ENCODE data around the gene TEF.

TEF gene

DNA sequence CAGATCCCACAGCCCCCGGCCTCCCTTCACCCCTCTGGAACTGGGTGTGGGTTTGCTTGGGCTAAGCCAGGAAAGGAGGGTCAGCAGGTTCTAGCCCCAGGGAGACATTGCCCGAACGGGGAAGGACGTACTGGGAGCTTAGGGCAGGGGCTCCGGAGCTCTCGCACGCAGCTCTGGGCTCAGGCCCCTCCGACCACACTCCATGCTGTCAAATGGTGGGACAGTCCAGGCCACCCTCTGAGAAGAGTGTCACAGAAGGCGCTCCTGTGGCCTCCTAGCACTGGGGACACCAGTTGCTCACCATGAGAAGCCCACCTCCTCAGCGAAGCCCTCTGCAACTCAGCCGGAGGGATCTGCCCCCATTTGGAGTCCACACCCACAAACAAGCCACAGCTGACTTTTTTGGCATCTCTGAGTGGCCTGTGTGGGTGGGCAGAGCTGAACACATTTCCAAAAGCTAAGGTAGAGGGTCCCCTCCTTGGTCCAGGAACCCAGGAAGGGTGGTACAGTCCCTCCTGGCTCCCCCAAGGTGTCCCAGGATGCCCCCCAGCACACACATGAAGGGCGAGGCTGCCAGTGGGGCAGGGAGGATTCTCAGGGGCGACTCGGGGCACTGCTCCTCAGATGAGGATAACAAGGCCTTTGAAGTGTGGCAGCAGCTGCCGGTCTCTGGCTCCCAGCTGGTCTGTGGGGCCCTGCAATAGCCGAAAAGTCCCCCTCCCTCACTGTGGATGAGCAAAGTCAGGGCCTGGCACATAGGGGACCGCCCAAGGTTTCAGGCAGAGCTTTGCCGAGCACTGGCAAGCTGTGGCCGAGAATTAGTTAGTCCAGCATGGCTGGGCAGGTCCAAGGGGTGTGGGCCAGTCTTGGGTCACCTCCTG is 13.0 kb upstream of the TEF start:
- FAIRE-seq (no peak), DNase-seq (ENCODE audit: insufficient read length, low spot score) (no peak)
- TF ChIP-seq POLR2A (IDR thresholded peaks at IDR 0.05; ENCODE audit: low read depth, low read length) (no peak), POLR2AphosphoS5 (IDR thresholded peaks at IDR 0.05; ENCODE audit: low read depth, low read length) (no peak), POU2F2 (IDR thresholded peaks at IDR 0.05; ENCODE audit: low read depth, low read length) (no peak), SPI1 (IDR thresholded peaks at IDR 0.05; ENCODE audit: low read depth, low read length) (no peak)

DNA sequence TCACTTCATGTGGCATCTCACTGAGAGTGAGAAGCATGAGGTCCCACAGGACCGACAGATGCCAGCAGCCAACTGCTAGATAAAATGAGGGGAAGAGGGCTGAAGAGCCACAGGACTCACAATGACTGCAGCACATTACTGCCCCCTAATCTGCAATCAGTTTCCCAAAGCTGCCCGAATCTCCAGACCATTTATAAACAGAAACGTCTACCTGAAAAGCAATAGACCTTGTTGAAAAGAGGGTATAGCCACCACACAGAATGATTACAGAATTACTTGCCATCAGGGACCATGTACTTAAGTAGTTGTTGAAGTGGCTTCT is 12.4 kb upstream of the TEF start:
- DNase-seq (ENCODE audit: insufficient read length, low spot score) (no peak), FAIRE-seq (no peak)
- no peak for TF ChIP-seq POLR2AphosphoS5 (IDR thresholded peaks at IDR 0.05; ENCODE audit: low read depth, low read length)
- no peak for TF ChIP-seq SPI1 (IDR thresholded peaks at IDR 0.05; ENCODE audit: low read depth, low read length)
- TF ChIP-seq POU2F2 (IDR thresholded peaks at IDR 0.05; ENCODE audit: low read depth, low read length), result no peak
- TF ChIP-seq PAX5 (IDR thresholded peaks at IDR 0.05; ENCODE audit: insufficient read depth, low read length, severe bottlenecking), result no peak
- no peak for TF ChIP-seq POLR2A (IDR thresholded peaks at IDR 0.05; ENCODE audit: low read depth, low read length)
- TF ChIP-seq TAF1 (IDR thresholded peaks at IDR 0.05; ENCODE audit: low read depth, low read length), result no peak

- DNase-seq (ENCODE audit: insufficient read length, low spot score) (no peak), FAIRE-seq (no peak)
- TF ChIP-seq POLR2A (IDR thresholded peaks at IDR 0.05; ENCODE audit: low read depth, low read length) (no peak), SPI1 (IDR thresholded peaks at IDR 0.05; ENCODE audit: low read depth, low read length) (no peak), POLR2AphosphoS5 (IDR thresholded peaks at IDR 0.05; ENCODE audit: low read depth, low read length) (no peak), PAX5 (IDR thresholded peaks at IDR 0.05; ENCODE audit: insufficient read depth, low read length, severe bottlenecking) (no peak), TAF1 (IDR thresholded peaks at IDR 0.05; ENCODE audit: low read depth, low read length) (no peak), POU2F2 (IDR thresholded peaks at IDR 0.05; ENCODE audit: low read depth, low read length) (no peak)
Measured at GRCh38 chr22:41369837-41370236, 11.9 kb upstream of the TEF start.

DNA sequence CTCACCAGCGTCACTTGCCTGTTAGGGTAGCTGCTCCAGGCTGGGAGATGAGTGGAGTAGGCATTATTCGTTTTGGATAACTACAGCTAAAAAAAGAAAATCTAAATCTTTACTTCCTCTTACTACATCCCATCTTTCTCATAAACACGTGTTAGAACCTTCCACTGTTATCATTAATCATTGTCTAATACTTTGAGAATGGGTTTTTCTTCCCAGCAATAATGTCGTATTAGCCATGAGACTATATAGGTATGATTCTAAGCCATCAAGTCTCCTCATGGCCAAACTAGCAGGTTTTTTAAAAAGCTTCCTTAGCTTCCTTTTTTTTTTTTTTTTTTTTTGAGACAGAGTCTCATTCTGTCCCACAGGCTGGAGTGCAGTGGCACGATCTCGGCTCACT is 3.9 kb upstream of the TEF start:
- no peak for DNase-seq (ENCODE audit: insufficient read length, low spot score)
- TF ChIP-seq POLR2A (IDR thresholded peaks at IDR 0.05; ENCODE audit: low read depth, low read length) (no peak), PAX5 (IDR thresholded peaks at IDR 0.05; ENCODE audit: insufficient read depth, low read length, severe bottlenecking) (no peak), POU2F2 (IDR thresholded peaks at IDR 0.05; ENCODE audit: low read depth, low read length) (no peak), SPI1 (IDR thresholded peaks at IDR 0.05; ENCODE audit: low read depth, low read length) (no peak), TAF1 (IDR thresholded peaks at IDR 0.05; ENCODE audit: low read depth, low read length) (no peak), POLR2AphosphoS5 (IDR thresholded peaks at IDR 0.05; ENCODE audit: low read depth, low read length) (no peak)
- no peak for FAIRE-seq

DNA sequence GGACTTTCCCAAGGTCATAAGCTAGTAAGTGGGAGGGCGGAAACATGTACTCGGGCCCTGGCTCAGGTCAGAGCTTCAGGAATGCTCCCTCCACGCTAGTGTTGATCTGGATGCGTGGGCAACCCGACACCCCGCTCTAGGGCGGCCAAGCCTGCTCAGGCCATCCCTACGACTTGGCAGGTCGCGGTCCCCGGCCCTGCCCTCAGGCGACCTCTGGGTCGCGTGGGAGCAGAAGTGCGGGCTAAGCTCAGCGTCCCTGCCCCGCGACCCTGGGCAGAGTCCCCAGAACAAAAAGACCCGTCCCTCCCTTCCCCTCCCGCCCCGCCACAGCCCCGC is 781 bp upstream of the TEF start:
- FAIRE-seq (no peak), DNase-seq (ENCODE audit: insufficient read length, low spot score) (no peak)
- TF ChIP-seq POU2F2 (IDR thresholded peaks at IDR 0.05; ENCODE audit: low read depth, low read length) (no peak), POLR2AphosphoS5 (IDR thresholded peaks at IDR 0.05; ENCODE audit: low read depth, low read length) (0 out of 2 replicates have a peak, but pooled peaks have one; percentile 36), TAF1 (IDR thresholded peaks at IDR 0.05; ENCODE audit: low read depth, low read length) (no peak)

DNA sequence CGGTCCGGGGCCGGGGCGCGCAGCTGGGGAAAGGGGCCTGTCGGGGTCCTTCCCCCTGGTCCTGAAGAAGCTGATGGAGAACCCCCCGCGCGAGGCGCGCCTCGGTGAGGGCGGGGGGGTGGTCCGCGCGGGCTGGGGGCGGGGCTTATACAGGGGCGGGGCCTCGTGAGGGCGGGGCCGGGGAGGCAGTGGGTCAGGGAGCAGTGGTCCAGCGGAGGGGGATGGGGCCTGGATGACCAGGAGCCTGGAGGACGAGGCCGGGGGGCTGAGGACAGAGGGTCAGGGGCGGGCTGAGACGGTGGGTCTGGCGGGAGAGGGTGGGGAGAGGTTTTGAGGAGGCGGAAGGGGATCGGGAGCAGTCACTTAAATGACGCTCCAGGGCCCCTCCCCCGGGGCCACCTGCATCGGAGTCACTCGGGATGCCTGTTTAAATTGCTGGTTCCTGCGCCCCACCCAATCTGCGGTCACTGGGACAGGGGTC is 396 bp downstream of the TEF start:
- DNase-seq (ENCODE audit: insufficient read length, low spot score) (peak; percentile 80), FAIRE-seq (no peak)
- TF ChIP-seq POLR2A (IDR thresholded peaks at IDR 0.05; ENCODE audit: low read depth, low read length) (no peak), POLR2AphosphoS5 (IDR thresholded peaks at IDR 0.05; ENCODE audit: low read depth, low read length) (no peak), PAX5 (IDR thresholded peaks at IDR 0.05; ENCODE audit: insufficient read depth, low read length, severe bottlenecking) (no peak), POU2F2 (IDR thresholded peaks at IDR 0.05; ENCODE audit: low read depth, low read length) (no peak), SPI1 (IDR thresholded peaks at IDR 0.05; ENCODE audit: low read depth, low read length) (no peak)

DNA sequence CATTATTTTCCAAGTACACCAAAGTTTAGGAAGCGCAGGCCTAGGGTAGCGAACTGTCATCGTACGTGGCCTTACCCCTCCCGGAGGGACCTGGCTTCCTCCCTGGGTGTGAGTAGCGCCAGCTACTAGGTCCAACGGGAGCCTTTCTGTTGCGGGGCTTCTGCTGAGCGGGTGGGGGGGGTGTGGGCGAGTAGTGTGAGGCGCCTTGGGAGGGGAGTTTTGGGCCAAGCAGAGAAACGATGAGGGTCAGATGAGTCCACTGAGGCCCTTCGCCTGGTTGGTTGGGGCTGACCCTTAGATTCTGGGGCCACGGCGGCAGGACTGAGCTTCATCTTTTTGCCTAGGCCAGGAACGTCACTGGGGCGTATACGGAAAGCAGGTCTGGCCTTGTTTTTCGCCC is 868 bp downstream of the TEF start:
- TF ChIP-seq POLR2AphosphoS5 (IDR thresholded peaks at IDR 0.05; ENCODE audit: low read depth, low read length), result no peak
- DNase-seq (ENCODE audit: insufficient read length, low spot score), result no peak
- FAIRE-seq, result no peak

GRCh38 chr22:41383085-41383484 is 1.3 kb downstream of the TEF start:
- TF ChIP-seq SPI1 (IDR thresholded peaks at IDR 0.05; ENCODE audit: low read depth, low read length) (no peak), PAX5 (IDR thresholded peaks at IDR 0.05; ENCODE audit: insufficient read depth, low read length, severe bottlenecking) (no peak), TAF1 (IDR thresholded peaks at IDR 0.05; ENCODE audit: low read depth, low read length) (no peak), POU2F2 (IDR thresholded peaks at IDR 0.05; ENCODE audit: low read depth, low read length) (no peak), POLR2AphosphoS5 (IDR thresholded peaks at IDR 0.05; ENCODE audit: low read depth, low read length) (no peak), POLR2A (IDR thresholded peaks at IDR 0.05; ENCODE audit: low read depth, low read length) (no peak)
- no peak for DNase-seq (ENCODE audit: insufficient read length, low spot score)
- no peak for FAIRE-seq

DNA sequence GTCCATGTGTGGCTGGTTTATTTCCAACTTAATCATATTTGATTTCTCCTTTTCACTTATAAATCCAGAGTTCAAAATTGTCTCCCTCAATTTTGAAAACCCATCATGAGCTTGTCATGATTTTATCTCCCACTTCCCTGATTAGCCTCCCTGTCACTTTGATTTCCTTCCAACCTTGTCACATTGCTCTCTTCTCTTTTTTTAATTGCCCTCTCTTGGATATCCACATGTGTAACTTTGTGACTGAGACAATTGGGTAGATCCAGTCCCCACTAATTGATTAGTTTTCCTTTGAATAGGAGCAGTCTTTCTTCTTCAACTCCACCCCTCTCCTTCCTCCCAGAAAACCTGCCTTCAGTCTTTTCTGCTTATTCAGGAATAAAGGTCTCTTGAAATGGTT is 2.4 kb downstream of the TEF start:
- DNase-seq (ENCODE audit: insufficient read length, low spot score) (no peak), FAIRE-seq (no peak)
- no peak for TF ChIP-seq SPI1 (IDR thresholded peaks at IDR 0.05; ENCODE audit: low read depth, low read length)
- TF ChIP-seq TAF1 (IDR thresholded peaks at IDR 0.05; ENCODE audit: low read depth, low read length), result no peak
- no peak for TF ChIP-seq PAX5 (IDR thresholded peaks at IDR 0.05; ENCODE audit: insufficient read depth, low read length, severe bottlenecking)
- TF ChIP-seq POU2F2 (IDR thresholded peaks at IDR 0.05; ENCODE audit: low read depth, low read length), result no peak
- no peak for TF ChIP-seq POLR2A (IDR thresholded peaks at IDR 0.05; ENCODE audit: low read depth, low read length)
- no peak for TF ChIP-seq POLR2AphosphoS5 (IDR thresholded peaks at IDR 0.05; ENCODE audit: low read depth, low read length)

DNA sequence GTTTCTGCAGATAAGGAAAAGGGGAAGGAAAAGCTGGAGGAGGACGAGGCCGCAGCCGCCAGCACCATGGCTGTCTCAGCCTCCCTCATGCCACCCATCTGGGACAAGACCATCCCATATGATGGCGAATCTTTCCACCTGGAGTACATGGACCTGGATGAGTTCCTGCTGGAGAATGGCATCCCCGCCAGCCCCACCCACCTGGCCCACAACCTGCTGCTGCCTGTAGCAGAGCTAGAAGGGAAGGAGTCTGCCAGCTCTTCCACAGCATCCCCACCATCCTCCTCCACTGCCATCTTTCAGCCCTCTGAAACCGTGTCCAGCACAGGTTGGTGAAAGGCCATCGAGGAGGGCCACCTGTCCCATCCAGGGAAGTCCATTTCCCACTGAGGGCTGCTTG is 5.6 kb downstream of the TEF start:
- TF ChIP-seq POU2F2 (IDR thresholded peaks at IDR 0.05; ENCODE audit: low read depth, low read length) (no peak), TAF1 (IDR thresholded peaks at IDR 0.05; ENCODE audit: low read depth, low read length) (no peak), SPI1 (IDR thresholded peaks at IDR 0.05; ENCODE audit: low read depth, low read length) (no peak), POLR2AphosphoS5 (IDR thresholded peaks at IDR 0.05; ENCODE audit: low read depth, low read length) (no peak), PAX5 (IDR thresholded peaks at IDR 0.05; ENCODE audit: insufficient read depth, low read length, severe bottlenecking) (no peak), POLR2A (IDR thresholded peaks at IDR 0.05; ENCODE audit: low read depth, low read length) (no peak)
- no peak for DNase-seq (ENCODE audit: insufficient read length, low spot score)
- no peak for FAIRE-seq

Data from GM12891 (cell line).